C4-2B (cell line): ENCODE data around the gene NECTIN1.

Experiments
- H3K27ac ChIP-seq: fragments of 450-650 bp; 2 replicates; pipeline ENCODE4 v1.5.1; 2017
- ZFX ChIP-seq: fragments of 450-650 bp; IDR thresholded peaks from 2 replicates; pipeline ENCODE4 v1.6.1; 2017
- TF ChIP-seq, protein P1 (sequence below): fragments of 450-650 bp; conservative IDR thresholded peaks from 2 replicates; pipeline ENCODE4 v1.5.1; 2017; ENCODE audit warnings: mild to moderate bottlenecking

NECTIN1 gene

GRCh38 chr11:119772641-119773415, 43.8 kb upstream of the NECTIN1 start:
- no peak overlapping the region for H3K27ac ChIP-seq
- TF ChIP-seq, protein P1, sequence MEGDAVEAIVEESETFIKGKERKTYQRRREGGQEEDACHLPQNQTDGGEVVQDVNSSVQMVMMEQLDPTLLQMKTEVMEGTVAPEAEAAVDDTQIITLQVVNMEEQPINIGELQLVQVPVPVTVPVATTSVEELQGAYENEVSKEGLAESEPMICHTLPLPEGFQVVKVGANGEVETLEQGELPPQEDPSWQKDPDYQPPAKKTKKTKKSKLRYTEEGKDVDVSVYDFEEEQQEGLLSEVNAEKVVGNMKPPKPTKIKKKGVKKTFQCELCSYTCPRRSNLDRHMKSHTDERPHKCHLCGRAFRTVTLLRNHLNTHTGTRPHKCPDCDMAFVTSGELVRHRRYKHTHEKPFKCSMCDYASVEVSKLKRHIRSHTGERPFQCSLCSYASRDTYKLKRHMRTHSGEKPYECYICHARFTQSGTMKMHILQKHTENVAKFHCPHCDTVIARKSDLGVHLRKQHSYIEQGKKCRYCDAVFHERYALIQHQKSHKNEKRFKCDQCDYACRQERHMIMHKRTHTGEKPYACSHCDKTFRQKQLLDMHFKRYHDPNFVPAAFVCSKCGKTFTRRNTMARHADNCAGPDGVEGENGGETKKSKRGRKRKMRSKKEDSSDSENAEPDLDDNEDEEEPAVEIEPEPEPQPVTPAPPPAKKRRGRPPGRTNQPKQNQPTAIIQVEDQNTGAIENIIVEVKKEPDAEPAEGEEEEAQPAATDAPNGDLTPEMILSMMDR, result no peak; the same call in 1 of the 2 replicates
- TF ChIP-seq ZFX, result no peak

DNA sequence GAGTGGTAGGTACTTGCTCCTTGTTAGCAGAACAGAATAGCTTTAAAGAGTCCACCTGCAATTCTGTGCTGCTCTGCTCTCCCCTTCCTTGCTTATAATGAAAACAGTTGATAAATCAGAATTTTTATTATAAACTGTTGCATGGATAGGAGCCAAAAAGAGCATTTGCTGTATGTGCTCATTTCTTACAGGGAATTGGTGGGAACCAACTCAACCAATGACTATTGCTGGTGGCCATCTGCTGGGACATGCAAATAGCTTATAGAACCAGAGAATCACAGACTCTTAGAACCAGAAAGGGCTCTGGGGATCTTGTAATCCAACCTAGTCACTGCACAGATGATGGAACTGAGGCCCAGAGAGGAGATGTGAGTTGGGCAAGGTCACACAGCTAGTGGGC, 43.1 kb upstream of the NECTIN1 start:
- no peak overlapping the region for H3K27ac ChIP-seq
- no peak for TF ChIP-seq ZFX
- TF ChIP-seq, protein P1, result no peak

DNA sequence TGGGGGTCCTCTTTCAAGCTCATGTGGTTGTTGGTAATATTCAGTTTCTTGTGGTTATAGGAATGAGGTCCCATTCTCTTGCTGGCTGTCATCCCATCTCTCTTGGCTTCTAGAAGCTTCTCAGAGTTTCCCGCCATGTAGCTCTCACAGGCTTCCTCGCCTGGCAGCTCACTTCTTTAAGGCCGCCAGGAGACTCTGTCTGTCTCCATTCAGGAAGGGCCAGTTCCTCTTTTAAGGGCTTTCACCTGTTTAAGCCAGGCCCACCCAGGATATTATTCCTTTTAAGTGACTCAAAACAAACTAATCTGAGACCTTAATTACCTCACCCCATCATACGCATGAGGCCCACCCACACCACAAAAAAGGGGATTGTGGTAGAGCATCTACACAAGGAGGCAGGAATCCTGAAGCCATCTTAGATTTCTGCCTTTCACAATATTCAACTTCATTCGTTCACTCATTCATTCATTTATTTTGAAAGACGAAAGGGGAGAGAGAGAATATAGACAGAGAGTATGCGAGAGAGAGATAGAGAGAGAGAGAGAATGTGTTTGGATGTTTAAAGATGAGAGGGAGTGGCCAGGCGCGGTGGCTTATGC, 42.3 kb upstream of the NECTIN1 start:
- no peak overlapping the region for H3K27ac ChIP-seq
- no peak for TF ChIP-seq ZFX
- TF ChIP-seq, protein P1, result no peak

- no peak overlapping the region for H3K27ac ChIP-seq
- TF ChIP-seq ZFX, result no peak
- TF ChIP-seq, protein P1, result no peak
These were observed 36.6 kb upstream of the NECTIN1 start for GRCh38 chr11:119765628-119766027.

- no peak overlapping the region for H3K27ac ChIP-seq
- TF ChIP-seq ZFX, result no peak
- TF ChIP-seq, protein P1, result no peak
These were observed 35.3 kb upstream of the NECTIN1 start for GRCh38 chr11:119764108-119764868.

- no peak overlapping the region for H3K27ac ChIP-seq
- TF ChIP-seq, protein P1, result no peak
- TF ChIP-seq ZFX, result no peak
These were observed 34.2 kb upstream of the NECTIN1 start for GRCh38 chr11:119763071-119763728.
